Measurements from ENCODE around the gene FBXL19.
A peak's percentile ranks its signal among the peaks of the same experiment; 100 is the strongest.
"Not testable (repeated sequence)": the region's sequence is repeated elsewhere in the genome, so short reads cannot be mapped to it uniquely, and the experiment has no call there.

The FBXL19 gene

GRCh38 chr16:30937692-30938091 lies 14.3 kb downstream of the FBXL19 start:
- no peak overlapping the region for H3K4me3 ChIP-seq (ENCODE audit: low read depth, low read length)
- no peak for TF ChIP-seq CTCF (IDR thresholded peaks at IDR 0.05; ENCODE audit: insufficient read depth, low read length, missing control alignments)
- no peak for DNase-seq (ENCODE audit: low read depth, low spot score)
- ChIA-PET POLR2A (no interaction called here), CTCF (interaction anchor here (0.9 to 7.6 kb wide), 4 partner anchors 10 to 93 kb away, joined by 3 to 103 read pairs (median 42); partner anchors contain the start of genes FBXL19 and ORAI3)

GRCh38 chr16:30939571-30939970 lies 16.2 kb downstream of the FBXL19 start:
- CTCF ChIA-PET = interaction anchor here (2.0 to 7.6 kb wide), 6 partner anchors 7 to 125 kb away, joined by 8 to 103 read pairs (median 43); partner anchors contain the start of genes FBXL19 and ORAI3
- H3K4me3 ChIP-seq (ENCODE audit: low read depth, low read length); DNase-seq (ENCODE audit: low read depth, low spot score): not testable (repeated sequence)
- POLR2A ChIA-PET = interaction anchor here (0.6 to 1.2 kb wide), 2 partner anchors 11 to 13 kb away, joined by 3 read pairs; no protein-coding TSS in a partner anchor

GRCh38 chr16:30941600-30942425 lies 18.4 kb downstream of the FBXL19 start:
- POLR2A ChIA-PET = interaction anchor here (1.0 to 1.6 kb wide), 3 partner anchors 14 to 240 kb away, joined by 3 read pairs; no protein-coding TSS in a partner anchor
- H3K4me3 ChIP-seq (ENCODE audit: low read depth, low read length) = no peak overlapping the region
- CTCF ChIA-PET = interaction anchor here (0.8 to 7.6 kb wide), 24 partner anchors 9 to 927 kb away, joined by 3 to 103 read pairs (median 4); partner anchors contain the start of genes FBXL19 and ORAI3
- TF ChIP-seq CTCF (IDR thresholded peaks at IDR 0.05; ENCODE audit: insufficient read depth, low read length, missing control alignments) = peak; percentile 88
- no peak for DNase-seq (ENCODE audit: low read depth, low spot score)

- ChIA-PET CTCF (interaction anchor here (0.8 to 7.6 kb wide), 20 partner anchors 10 to 926 kb away, joined by 3 to 103 read pairs (median 4); partner anchors contain the start of genes FBXL19 and ORAI3), POLR2A (interaction anchor here (1.0 to 1.2 kb wide), 2 partner anchors 13 to 137 kb away, joined by 3 read pairs; no protein-coding TSS in a partner anchor)
- no peak overlapping the region for H3K4me3 ChIP-seq (ENCODE audit: low read depth, low read length)
- DNase-seq (ENCODE audit: low read depth, low spot score) = no peak
- no peak for TF ChIP-seq CTCF (IDR thresholded peaks at IDR 0.05; ENCODE audit: insufficient read depth, low read length, missing control alignments)
Observed at GRCh38 chr16:30942426-30942806, 19.0 kb downstream of the FBXL19 start.

- no peak overlapping the region for H3K4me3 ChIP-seq (ENCODE audit: low read depth, low read length)
- TF ChIP-seq CTCF (IDR thresholded peaks at IDR 0.05; ENCODE audit: insufficient read depth, low read length, missing control alignments) = no peak
- DNase-seq (ENCODE audit: low read depth, low spot score) = no peak
- POLR2A ChIA-PET = no interaction called here
- CTCF ChIA-PET = interaction anchor here (1.0 to 7.6 kb wide), 5 partner anchors 8 to 130 kb away, joined by 3 to 103 read pairs (median 4); partner anchors contain the start of gene ORAI3
Observed at GRCh38 chr16:30944352-30944751, 21.0 kb downstream of the FBXL19 start.

- CTCF ChIA-PET = interaction anchor here (1.0 to 1.7 kb wide), 2 partner anchors 8 to 103 kb away, joined by 3 to 8 read pairs; no protein-coding TSS in a partner anchor
- no peak overlapping the region for H3K4me3 ChIP-seq (ENCODE audit: low read depth, low read length)
- no peak for TF ChIP-seq CTCF (IDR thresholded peaks at IDR 0.05; ENCODE audit: insufficient read depth, low read length, missing control alignments)
- no peak for DNase-seq (ENCODE audit: low read depth, low spot score)
- POLR2A ChIA-PET = interaction anchor here (0.5 kb wide), 1 partner anchor 313 kb away, joined by 3 read pairs; no protein-coding TSS in a partner anchor
Observed at GRCh38 chr16:30946671-30947540, 23.5 kb downstream of the FBXL19 start.
